NOMO-1 treated with dmso at 0.1 percent for 144 hours (cell line): ENCODE measurements around the gene TNNI2.
"Not testable (repeated sequence)": the region's sequence is repeated elsewhere in the genome, so short reads cannot be mapped to it uniquely, and the experiment has no call there.

ENCODE experiments used
- DNase-seq: peaks from one replicate; lab custom pipeline; 2025; ENCODE audit not compliant: unreplicated experiment; lab: John Stamatoyannopoulos, UW

The TNNI2 gene

GRCh38 chr11:1883346-1884302, 44.8 kb downstream of the TNNI2 start:
- no peak for DNase-seq

- no peak for DNase-seq
Measured at GRCh38 chr11:1884303-1884700, 45.5 kb downstream of the TNNI2 start.

GRCh38 chr11:1886551-1886950, 47.8 kb downstream of the TNNI2 start:
- not testable (repeated sequence) for DNase-seq

- no peak for DNase-seq
Measured at GRCh38 chr11:1887451-1888346, 48.9 kb downstream of the TNNI2 start.

GRCh38 chr11:1888347-1888753, 49.6 kb downstream of the TNNI2 start:
- DNase-seq = no peak

- no peak for DNase-seq
Measured at GRCh38 chr11:1888811-1889210, 50.0 kb downstream of the TNNI2 start.

GRCh38 chr11:1889224-1889930, 50.6 kb downstream of the TNNI2 start:
- DNase-seq = no peak

- no peak for DNase-seq
Measured at GRCh38 chr11:1889941-1890855, 51.4 kb downstream of the TNNI2 start.
